IMR-90 (cell line): ENCODE data around the gene SLC25A25.

Experiments
- CTCF ChIP-seq: conservative IDR thresholded peaks from 2 replicates; pipeline ENCODE4 v1.5.1; 2012; ENCODE audit warnings: mild to moderate bottlenecking, low read depth, low read length, improper control_type of control experiment
- NFE2L2 ChIP-seq: fragments of 150-350 bp; IDR thresholded peaks from 2 replicates; pipeline ENCODE4 v1.6.1; 2016; ENCODE audit warnings: low read depth, mild to moderate bottlenecking, low read length
- POLR2A ChIP-seq: IDR thresholded peaks from 2 replicates; pipeline ENCODE4 v1.6.1; 2012; ENCODE audit warnings: mild to moderate bottlenecking, low read depth, low read length
- USF2 ChIP-seq: fragments of 150-350 bp; IDR thresholded peaks from 2 replicates; pipeline ENCODE4 v1.6.1; 2017; ENCODE audit warnings: mild to moderate bottlenecking, antibody characterized with exemption, low read length, low read depth

- TF ChIP-seq POLR2A (no peak), CTCF (no peak), NFE2L2 (no peak), USF2 (no peak)
Observed at GRCh38 chr9:128026255-128026772, 41.7 kb upstream of the SLC25A25 start.
